Measurements from ENCODE around the gene UBE2L6.

Gene UBE2L6

GRCh38 chr11:57506522-57506921, 61.0 kb downstream of the UBE2L6 start:
- Histone ChIP-seq H3K9me3 (ENCODE audit: severe bottlenecking) (no peaks in the 10 kb centered on the region), H3K27me3 (ENCODE audit: insufficient read depth, low read depth, severe bottlenecking) (no peaks in the 10 kb centered on the region), H3K4me3 (ENCODE audit: low read depth, low read length) (no peak overlapping the region), H3K27ac (no peak overlapping the region), H3K36me3 (no peaks in the 10 kb centered on the region)
- TF ChIP-seq, protein P1, sequence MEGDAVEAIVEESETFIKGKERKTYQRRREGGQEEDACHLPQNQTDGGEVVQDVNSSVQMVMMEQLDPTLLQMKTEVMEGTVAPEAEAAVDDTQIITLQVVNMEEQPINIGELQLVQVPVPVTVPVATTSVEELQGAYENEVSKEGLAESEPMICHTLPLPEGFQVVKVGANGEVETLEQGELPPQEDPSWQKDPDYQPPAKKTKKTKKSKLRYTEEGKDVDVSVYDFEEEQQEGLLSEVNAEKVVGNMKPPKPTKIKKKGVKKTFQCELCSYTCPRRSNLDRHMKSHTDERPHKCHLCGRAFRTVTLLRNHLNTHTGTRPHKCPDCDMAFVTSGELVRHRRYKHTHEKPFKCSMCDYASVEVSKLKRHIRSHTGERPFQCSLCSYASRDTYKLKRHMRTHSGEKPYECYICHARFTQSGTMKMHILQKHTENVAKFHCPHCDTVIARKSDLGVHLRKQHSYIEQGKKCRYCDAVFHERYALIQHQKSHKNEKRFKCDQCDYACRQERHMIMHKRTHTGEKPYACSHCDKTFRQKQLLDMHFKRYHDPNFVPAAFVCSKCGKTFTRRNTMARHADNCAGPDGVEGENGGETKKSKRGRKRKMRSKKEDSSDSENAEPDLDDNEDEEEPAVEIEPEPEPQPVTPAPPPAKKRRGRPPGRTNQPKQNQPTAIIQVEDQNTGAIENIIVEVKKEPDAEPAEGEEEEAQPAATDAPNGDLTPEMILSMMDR (IDR thresholded peaks at IDR 0.05; ENCODE audit: low read depth, low read length) = no peak
- DNase-seq = no peak

DNA sequence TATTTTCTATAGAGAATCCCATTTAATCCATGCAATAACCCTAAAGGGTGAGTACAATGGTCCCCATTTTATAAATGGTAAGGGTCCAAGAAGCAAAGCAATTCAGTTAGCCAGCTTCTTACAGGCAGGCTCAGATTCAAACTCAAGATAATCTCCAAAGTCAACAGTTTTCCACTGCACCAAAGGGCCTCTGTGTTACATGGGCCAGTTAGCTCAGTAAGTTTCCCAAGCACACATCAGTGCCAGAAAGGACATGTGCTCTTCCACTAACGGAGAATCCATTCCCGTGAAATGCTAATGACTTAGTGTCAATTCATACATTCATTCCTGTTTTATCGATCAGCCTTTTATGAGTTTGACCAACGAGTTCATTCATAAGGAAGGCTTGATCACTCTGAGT, 63.0 kb downstream of the UBE2L6 start:
- Histone ChIP-seq H3K4me3 (ENCODE audit: low read depth, low read length) (no peak overlapping the region), H3K36me3 (no peaks in the 10 kb centered on the region), H3K27me3 (ENCODE audit: insufficient read depth, low read depth, severe bottlenecking) (no peaks in the 10 kb centered on the region), H3K27ac (no peak overlapping the region), H3K9me3 (ENCODE audit: severe bottlenecking) (no peaks in the 10 kb centered on the region)
- TF ChIP-seq, protein P1 (IDR thresholded peaks at IDR 0.05; ENCODE audit: low read depth, low read length) = no peak
- no peak for DNase-seq

- H3K27ac ChIP-seq = no peak overlapping the region
- no peaks in the 10 kb centered on the region for H3K27me3 ChIP-seq (ENCODE audit: insufficient read depth, low read depth, severe bottlenecking)
- H3K9me3 ChIP-seq (ENCODE audit: severe bottlenecking) = no peaks in the 10 kb centered on the region
- no peaks in the 10 kb centered on the region for H3K36me3 ChIP-seq
- DNase-seq = no peak
- TF ChIP-seq, protein P1 (IDR thresholded peaks at IDR 0.05; ENCODE audit: low read depth, low read length) = no peak
- H3K4me3 ChIP-seq (ENCODE audit: low read depth, low read length) = no peak overlapping the region
Observed at GRCh38 chr11:57502870-57503269, 64.6 kb downstream of the UBE2L6 start.

DNA sequence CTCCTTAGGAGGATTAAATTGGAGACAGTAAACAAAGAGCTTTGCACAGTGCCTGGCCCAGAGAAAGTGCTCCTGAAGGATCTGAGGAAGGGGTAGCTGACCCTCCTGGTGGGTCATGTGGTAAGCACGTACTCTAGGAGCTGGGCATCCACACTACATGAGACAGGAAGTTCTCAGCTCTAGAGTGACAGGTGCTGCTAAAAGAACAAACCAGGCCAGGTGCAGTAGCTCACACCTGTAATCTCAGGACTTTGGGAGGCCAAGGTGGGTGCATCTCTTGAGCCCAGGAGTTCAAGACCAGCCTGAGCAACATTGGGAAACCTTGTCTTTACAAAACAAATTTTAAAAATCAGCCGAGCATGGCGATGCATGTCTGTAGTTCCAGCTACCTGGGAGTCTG, 65.1 kb downstream of the UBE2L6 start:
- H3K9me3 ChIP-seq (ENCODE audit: severe bottlenecking) = no peaks in the 10 kb centered on the region
- no peaks in the 10 kb centered on the region for H3K27me3 ChIP-seq (ENCODE audit: insufficient read depth, low read depth, severe bottlenecking)
- H3K36me3 ChIP-seq = no peaks in the 10 kb centered on the region
- no peak for DNase-seq
- H3K27ac ChIP-seq = no peak overlapping the region
- TF ChIP-seq, protein P1 (IDR thresholded peaks at IDR 0.05; ENCODE audit: low read depth, low read length) = no peak
- H3K4me3 ChIP-seq (ENCODE audit: low read depth, low read length) = no peak overlapping the region

GRCh38 chr11:57501953-57502352, 65.5 kb downstream of the UBE2L6 start:
- DNase-seq = no peak
- TF ChIP-seq, protein P1 (IDR thresholded peaks at IDR 0.05; ENCODE audit: low read depth, low read length) = no peak
- H3K4me3 ChIP-seq (ENCODE audit: low read depth, low read length) = no peak overlapping the region
- H3K36me3 ChIP-seq = no peaks in the 10 kb centered on the region
- H3K9me3 ChIP-seq (ENCODE audit: severe bottlenecking) = no peaks in the 10 kb centered on the region
- H3K27ac ChIP-seq = no peak overlapping the region
- no peaks in the 10 kb centered on the region for H3K27me3 ChIP-seq (ENCODE audit: insufficient read depth, low read depth, severe bottlenecking)

Measured in WERI-Rb-1 (cell line).